CD14-positive monocyte (primary cell): ENCODE data around the gene CAMK1D. TPM values are rescaled to one million over a fixed set of nuclear protein-coding genes. Genes with fewer than 3 reads are reported as not detected.

Experiments used
- DNase-seq, 3 donors: peaks; one replicate each; pipeline ENCODE4 v3.0.0-alpha.2; 2011 to 2022
- H2AFZ ChIP-seq: 2 replicates; pipeline ENCODE4 v1.6.0; 2012; ENCODE audit warnings: mild to moderate bottlenecking, low read depth, low read length, inconsistent platforms; ENCODE audit not compliant: insufficient read depth, poor library complexity, severe bottlenecking
- H3K27ac ChIP-seq, 2 donors: 1 replicate in 1 of 2; 2 replicates in 1 of 2; pipeline ENCODE4 v1.5.1; 2012 to 2013; ENCODE audit warnings: low read length in 2 of 2, control low read depth in 1 of 2, inconsistent platforms in 1 of 2, low read depth in 1 of 2, mild to moderate bottlenecking in 1 of 2
- H3K27me3 ChIP-seq, 2 donors: one replicate each; pipeline versions ENCODE4 v1.6.0 to v1.6.1; 2011 to 2013; ENCODE audit warnings: low read length in 2 of 2; ENCODE audit not compliant: control insufficient read depth in 2 of 2, insufficient read depth in 2 of 2
- H3K36me3 ChIP-seq, 2 donors: replicated peaks in 1 of 2; 1 replicate in 1 of 2; 2 replicates in 1 of 2; pipeline versions ENCODE4 v1.5.1 to v1.6.1; 2012 to 2013; ENCODE audit warnings: low read length in 2 of 2, control low read depth in 1 of 2, inconsistent platforms in 1 of 2, mild to moderate bottlenecking in 1 of 2; ENCODE audit not compliant: insufficient read depth in 2 of 2, control insufficient read depth in 1 of 2
- H3K4me1 ChIP-seq, 2 donors: 1 replicate in 1 of 2; 2 replicates in 1 of 2; pipeline versions ENCODE4 v1.5.1 to v1.6.1; 2012 to 2013; ENCODE audit warnings: low read length in 2 of 2, control low read depth in 1 of 2, inconsistent platforms in 1 of 2, mild to moderate bottlenecking in 1 of 2, moderate library complexity in 1 of 2; ENCODE audit not compliant: insufficient read depth in 2 of 2, control insufficient read depth in 1 of 2
- H3K4me2 ChIP-seq: replicated peaks from 2 replicates; pipeline ENCODE3; 2012; ENCODE audit warnings: low read length, moderate library complexity, mild to moderate bottlenecking; ENCODE audit not compliant: poor library complexity, severe bottlenecking; ENCODE audit errors: extremely low read depth
- H3K4me3 ChIP-seq, 3 experiments: fragments of 200-600 bp in 1 of 3; sonication (generic) in 1 of 3; replicated peaks in 1 of 3; 1 replicate in 2 of 3; 2 replicates in 1 of 3; pipeline ENCODE4 v1.5.1; 2011 to 2013; ENCODE audit warnings: low read length in 3 of 3, mild to moderate bottlenecking in 3 of 3, control low read depth in 2 of 3, low read depth in 2 of 3, inconsistent platforms in 1 of 3, moderate library complexity in 1 of 3
- H3K79me2 ChIP-seq: 2 replicates; pipeline ENCODE4 v1.6.0; 2012; ENCODE audit warnings: mild to moderate bottlenecking, control low read depth, inconsistent platforms, low read length, moderate library complexity; ENCODE audit not compliant: insufficient read depth
- H3K9ac ChIP-seq: 2 replicates; pipeline ENCODE4 v1.6.0; 2017; ENCODE audit warnings: low read length, mild to moderate bottlenecking; ENCODE audit not compliant: insufficient read depth, poor library complexity, severe bottlenecking
- H3K9me3 ChIP-seq, 2 donors: replicated peaks in 1 of 2; 1 replicate in 1 of 2; 2 replicates in 1 of 2; pipeline versions ENCODE4 v1.5.1 to v1.6.1; 2012 to 2013; ENCODE audit warnings: low read length in 2 of 2, control low read depth in 1 of 2; ENCODE audit not compliant: control insufficient read depth in 1 of 2, insufficient read depth in 1 of 2
- H4K20me1 ChIP-seq: 2 replicates; pipeline ENCODE4 v1.6.0; 2012; ENCODE audit warnings: mild to moderate bottlenecking, low read length, control low read depth, moderate library complexity; ENCODE audit not compliant: insufficient read depth
- H3K27ac Mint-ChIP-seq, 7 donors: one replicate each; pipeline ENCODE4 v1.8.0; 2020; ENCODE audit warnings: mild to moderate bottlenecking in 7 of 7, mixed read lengths in 7 of 7, moderate library complexity in 6 of 7, inconsistent platforms in 2 of 7
- H3K27me3 Mint-ChIP-seq, 3 donors: one replicate each; pipeline ENCODE4 v1.8.0; 2021 to 2022; ENCODE audit warnings: low read depth in 3 of 3, mild to moderate bottlenecking in 3 of 3, mixed read lengths in 3 of 3, moderate library complexity in 3 of 3, inconsistent platforms in 1 of 3
- H3K36me3 Mint-ChIP-seq, 2 donors: one replicate each; pipeline ENCODE4 v1.8.0; 2020; ENCODE audit warnings: mixed read lengths in 2 of 2, inconsistent platforms in 1 of 2, mild to moderate bottlenecking in 1 of 2
- H3K4me1 Mint-ChIP-seq: one replicate; pipeline ENCODE4 v1.8.0; 2020; ENCODE audit warnings: mild to moderate bottlenecking, mixed read lengths
- H3K4me3 Mint-ChIP-seq, 2 donors: one replicate each; pipeline ENCODE4 v1.8.0; 2020; ENCODE audit warnings: mild to moderate bottlenecking in 2 of 2, mixed read lengths in 2 of 2, moderate library complexity in 1 of 2
- H3K9me3 Mint-ChIP-seq, 7 donors: one replicate each; pipeline ENCODE4 v1.8.0; 2020 to 2022; ENCODE audit warnings: mixed read lengths in 7 of 7, mild to moderate bottlenecking in 6 of 7, moderate library complexity in 6 of 7, inconsistent platforms in 2 of 7
- CTCF ChIP-seq: fragments of 200-600 bp; IDR thresholded peaks from one replicate; pipeline ENCODE4 v1.8.0; 2022; ENCODE audit warnings: antibody characterized with exemption, mild to moderate bottlenecking
- WGBS: methylation state at CpG from one replicate; pipeline ENCODE4 v1.1.5; 2013; ENCODE audit warnings: missing lambda C conversion rate; ENCODE audit not compliant: insufficient coverage; 5-methylcytosine and 5-hydroxymethylcytosine counted together
- intact Hi-C, 2 donors: fragments of 100-400 bp; cut with micrococcal nuclease; formaldehyde crosslinking; loops; one replicate each; pipeline versions ENCODE4 v1.15.0 to v1.15.1; 2023
- polyA plus RNA-seq, 3 donors: library from polyadenylated mRNA; depleted of rRNA in 1 of 3; unstranded in 2 of 3; stranded (reverse) in 1 of 3; fragments of 300-500 nt in 2 of 3; fragments of >200 nt in 1 of 3; fragmentation: Illumina TruSeq in 2 of 3; gene quantifications; 1 replicate in 2 of 3; 2 replicates in 1 of 3; pipeline ENCODE4 v1.2.3, GENCODE V29; 2012 to 2021

Gene CAMK1D
- polyA plus RNA-seq, 3 donors, result 6.7 to 11.8 (median 7.1) TPM

- Histone ChIP-seq H3K9ac (no peak overlapping the region), H3K27me3 (no peaks in the 10 kb centered on the region), H4K20me1 (peaks cover 22% of the 10 kb centered on the region), H3K4me3 (no peak overlapping the region), H3K9me3 (peaks cover 0 to 4% of the 10 kb centered on the region in 2 donors), H3K4me2 (no peak overlapping the region), H3K4me1 (peaks cover 0 to 2% of the 10 kb centered on the region in 2 donors), H2AFZ (no peak overlapping the region), H3K27ac (no peak overlapping the region), H3K79me2 (no peaks in the 10 kb centered on the region), H3K36me3 (no peaks in the 10 kb centered on the region)
- H3K4me3 Mint-ChIP-seq, result no peak overlapping the region
- peaks cover 0 to 5% (median 0%) of the 10 kb centered on the region in 7 donors for H3K9me3 Mint-ChIP-seq
- H3K36me3 Mint-ChIP-seq, result no peaks in the 10 kb centered on the region
- peaks cover 10% of the 10 kb centered on the region for H3K4me1 Mint-ChIP-seq
- no peak for TF ChIP-seq CTCF
- H3K27me3 Mint-ChIP-seq, result peaks cover 0 to 5% (median 0%) of the 10 kb centered on the region in 3 donors
- no peak for DNase-seq
- no peak overlapping the region for H3K27ac Mint-ChIP-seq
- intact Hi-C loops, result no loop called here
- WGBS, result 98% methylated on average over 5 of the region's 8 CpGs
These were observed 360.8 kb downstream of the CAMK1D start for GRCh38 chr10:12710157-12710556.

GRCh38 chr10:12710594-12711349 is 361.4 kb downstream of the CAMK1D start:
- no peak overlapping the region for H3K4me3 ChIP-seq
- intact Hi-C loops, result no loop called here
- no peaks in the 10 kb centered on the region for H3K36me3 ChIP-seq
- H3K4me3 Mint-ChIP-seq, result no peak overlapping the region
- peaks cover 0 to 5% (median 0%) of the 10 kb centered on the region in 7 donors for H3K9me3 Mint-ChIP-seq
- H3K9me3 ChIP-seq, result peaks cover 0 to 4% of the 10 kb centered on the region in 2 donors
- WGBS, result 4% methylated on average over 5 of the region's 9 CpGs
- no peaks in the 10 kb centered on the region for H3K79me2 ChIP-seq
- H3K4me2 ChIP-seq, result no peak overlapping the region
- peaks cover 10% of the 10 kb centered on the region for H3K4me1 Mint-ChIP-seq
- H3K27me3 Mint-ChIP-seq, result peaks cover 0 to 5% (median 0%) of the 10 kb centered on the region in 3 donors
- H3K4me1 ChIP-seq, result peaks cover 0 to 2% of the 10 kb centered on the region in 2 donors
- H3K27ac Mint-ChIP-seq, result no peak overlapping the region
- H3K36me3 Mint-ChIP-seq, result no peaks in the 10 kb centered on the region
- H3K27me3 ChIP-seq, result no peaks in the 10 kb centered on the region
- peaks cover 22% of the 10 kb centered on the region for H4K20me1 ChIP-seq
- no peak overlapping the region for H3K9ac ChIP-seq
- TF ChIP-seq CTCF, result peak; percentile 92
- DNase-seq, result peak; percentile 38 to 52 (median 50)
- H2AFZ ChIP-seq, result no peak overlapping the region
- H3K27ac ChIP-seq, result no peak overlapping the region
